HL-60 (cell line): ENCODE results near the gene GUCY1A1.

Experiments
- DNase-seq, 2 experiments: peaks; one replicate each; pipeline ENCODE4 v3.0.0-alpha.2; 2010 to 2020; ENCODE audit warnings: low read depth in 1 of 2, low spot score in 1 of 2
- H3K27ac ChIP-seq: fragments of 250-450 bp; sonication (Bioruptor Pico); replicated peaks from 2 replicates; pipeline ENCODE4 v1.5.1; 2020; ENCODE audit warnings: mild to moderate bottlenecking, moderate library complexity
- H3K27me3 ChIP-seq: fragments of 250-450 bp; sonication (Bioruptor Pico); 2 replicates; pipeline ENCODE4 v1.5.1; 2021; ENCODE audit warnings: mild to moderate bottlenecking, moderate library complexity; ENCODE audit not compliant: insufficient read depth, poor library complexity, severe bottlenecking
- H3K4me3 ChIP-seq: replicated peaks from 2 replicates; pipeline ENCODE4 v1.5.1; 2011; ENCODE audit warnings: mild to moderate bottlenecking, control low read depth, low read length; ENCODE audit not compliant: insufficient read depth
- CTCF ChIP-seq: IDR thresholded peaks from one replicate; pipeline ENCODE4 v1.5.1; 2011; ENCODE audit warnings: low read length, control low read depth, inconsistent platforms; ENCODE audit not compliant: insufficient read depth
- GABPA ChIP-seq: IDR thresholded peaks from 2 replicates; pipeline ENCODE4 v1.6.1; 2012; ENCODE audit warnings: low read depth
- POLR2AphosphoS5 ChIP-seq: IDR thresholded peaks from 2 replicates; pipeline ENCODE4 v1.6.1; 2012; ENCODE audit warnings: low read depth
- SPI1 ChIP-seq: IDR thresholded peaks from 2 replicates; pipeline ENCODE4 v1.6.1; 2012; ENCODE audit warnings: low read depth, mild to moderate bottlenecking, borderline replicate concordance
- TF ChIP-seq, protein P1 (sequence below): IDR thresholded peaks from 2 replicates; pipeline ENCODE4 v1.6.1; 2012; ENCODE audit warnings: low read depth; ENCODE audit not compliant: insufficient replicate concordance

The GUCY1A1 gene

DNA sequence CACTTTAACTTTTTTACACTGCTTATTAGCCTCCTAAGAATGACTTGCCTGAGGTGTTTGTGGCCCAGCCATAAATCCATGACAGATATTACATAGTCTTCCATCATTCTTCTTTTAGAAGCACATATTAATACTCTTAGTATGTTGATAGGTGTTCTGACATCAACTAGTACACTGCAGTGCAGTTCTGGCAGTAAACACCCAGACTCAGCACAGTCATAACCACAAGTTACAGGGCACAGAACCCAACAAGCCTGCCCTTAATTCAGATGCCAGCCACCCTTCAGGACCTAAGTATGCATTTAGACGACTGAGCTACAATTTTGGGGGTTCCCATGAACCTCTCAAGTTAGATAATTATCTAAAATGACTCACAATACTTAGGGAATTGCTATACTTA, 55.7 kb downstream of the GUCY1A1 start:
- no peak for DNase-seq
- H3K27ac ChIP-seq: no peak overlapping the region
- no peak overlapping the region for H3K4me3 ChIP-seq
- H3K27me3 ChIP-seq: no peaks in the 10 kb centered on the region
- TF ChIP-seq SPI1 (no peak), CTCF (no peak), GABPA (no peak), POLR2AphosphoS5 (no peak)

DNA sequence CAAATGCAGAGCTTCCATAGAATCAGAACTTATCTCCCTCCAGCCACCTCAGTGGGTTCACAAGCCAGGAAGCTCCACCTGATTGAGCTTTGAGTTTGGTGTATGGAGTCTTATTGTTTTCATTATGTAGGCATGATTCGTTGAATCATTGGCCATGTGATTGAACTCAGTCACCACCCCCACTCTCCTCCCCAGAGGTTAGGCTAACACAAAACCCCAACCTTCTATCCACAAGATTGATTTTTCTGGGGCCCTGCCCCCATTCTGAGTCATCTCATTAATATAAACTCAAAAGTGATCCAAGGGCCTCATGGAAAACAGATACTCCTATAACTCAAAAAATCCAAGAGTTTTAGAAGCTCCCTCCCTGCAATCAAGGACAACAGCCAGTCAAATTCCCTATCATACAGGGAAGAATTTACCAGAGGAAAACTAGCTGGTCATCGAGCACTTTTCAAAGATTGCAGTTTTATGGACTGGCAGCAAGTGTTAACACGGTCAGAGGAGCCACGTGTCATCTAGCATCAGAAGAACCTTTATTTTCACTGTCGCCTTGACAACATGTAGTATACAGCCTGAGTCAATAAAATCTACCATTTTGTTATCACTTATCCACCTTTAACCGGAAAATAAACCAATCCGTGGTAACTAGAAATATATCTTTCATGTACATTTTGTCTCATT, 56.3 kb downstream of the GUCY1A1 start:
- Histone ChIP-seq H3K27me3 (no peaks in the 10 kb centered on the region), H3K4me3 (no peak overlapping the region), H3K27ac (no peak overlapping the region)
- TF ChIP-seq GABPA: no peak
- DNase-seq: no peak

DNA sequence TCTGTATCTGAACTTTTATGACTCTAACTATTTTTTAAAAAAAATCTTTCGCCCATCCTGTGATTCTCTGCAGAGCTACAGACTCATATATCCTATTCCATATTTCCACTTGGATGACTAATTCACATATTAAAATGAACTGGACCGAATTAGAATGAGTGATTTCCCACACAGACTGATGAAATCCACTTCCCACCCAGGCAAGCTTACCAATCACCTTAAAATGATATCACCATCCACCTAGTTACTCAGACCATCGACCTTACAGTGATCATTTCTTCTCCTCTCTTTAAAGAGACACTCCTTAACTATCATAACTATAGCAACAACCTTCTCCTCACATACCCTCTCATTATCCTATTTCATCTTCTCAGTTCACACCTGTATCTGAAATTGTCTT, 58.1 kb downstream of the GUCY1A1 start:
- no peak for DNase-seq
- Histone ChIP-seq H3K27me3 (no peaks in the 10 kb centered on the region), H3K27ac (no peak overlapping the region), H3K4me3 (no peak overlapping the region)
- no peak for TF ChIP-seq GABPA

DNA sequence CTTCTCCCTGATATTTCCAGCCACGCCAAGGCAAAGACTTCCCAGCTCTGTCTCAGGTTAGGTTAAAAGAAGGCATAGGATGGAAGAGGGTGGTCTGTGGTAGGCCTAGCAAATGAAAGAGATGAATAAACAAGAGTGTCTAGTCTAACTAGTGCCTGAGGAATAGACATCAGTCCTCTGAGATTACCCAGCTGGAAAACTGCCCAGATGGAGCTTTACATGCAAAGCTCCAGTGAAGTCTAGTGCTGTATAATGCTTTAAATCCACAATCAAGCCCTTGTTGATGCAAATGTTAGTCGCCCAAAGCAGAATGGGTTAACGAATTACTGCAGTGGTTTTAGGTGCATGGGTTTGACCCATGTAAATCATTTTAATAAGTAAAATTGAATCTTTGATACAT, 67.4 kb downstream of the GUCY1A1 start:
- Histone ChIP-seq H3K4me3 (no peak overlapping the region), H3K27ac (no peak overlapping the region), H3K27me3 (no peaks in the 10 kb centered on the region)
- no peak for DNase-seq
- TF ChIP-seq GABPA: no peak
- TF ChIP-seq, protein P1, sequence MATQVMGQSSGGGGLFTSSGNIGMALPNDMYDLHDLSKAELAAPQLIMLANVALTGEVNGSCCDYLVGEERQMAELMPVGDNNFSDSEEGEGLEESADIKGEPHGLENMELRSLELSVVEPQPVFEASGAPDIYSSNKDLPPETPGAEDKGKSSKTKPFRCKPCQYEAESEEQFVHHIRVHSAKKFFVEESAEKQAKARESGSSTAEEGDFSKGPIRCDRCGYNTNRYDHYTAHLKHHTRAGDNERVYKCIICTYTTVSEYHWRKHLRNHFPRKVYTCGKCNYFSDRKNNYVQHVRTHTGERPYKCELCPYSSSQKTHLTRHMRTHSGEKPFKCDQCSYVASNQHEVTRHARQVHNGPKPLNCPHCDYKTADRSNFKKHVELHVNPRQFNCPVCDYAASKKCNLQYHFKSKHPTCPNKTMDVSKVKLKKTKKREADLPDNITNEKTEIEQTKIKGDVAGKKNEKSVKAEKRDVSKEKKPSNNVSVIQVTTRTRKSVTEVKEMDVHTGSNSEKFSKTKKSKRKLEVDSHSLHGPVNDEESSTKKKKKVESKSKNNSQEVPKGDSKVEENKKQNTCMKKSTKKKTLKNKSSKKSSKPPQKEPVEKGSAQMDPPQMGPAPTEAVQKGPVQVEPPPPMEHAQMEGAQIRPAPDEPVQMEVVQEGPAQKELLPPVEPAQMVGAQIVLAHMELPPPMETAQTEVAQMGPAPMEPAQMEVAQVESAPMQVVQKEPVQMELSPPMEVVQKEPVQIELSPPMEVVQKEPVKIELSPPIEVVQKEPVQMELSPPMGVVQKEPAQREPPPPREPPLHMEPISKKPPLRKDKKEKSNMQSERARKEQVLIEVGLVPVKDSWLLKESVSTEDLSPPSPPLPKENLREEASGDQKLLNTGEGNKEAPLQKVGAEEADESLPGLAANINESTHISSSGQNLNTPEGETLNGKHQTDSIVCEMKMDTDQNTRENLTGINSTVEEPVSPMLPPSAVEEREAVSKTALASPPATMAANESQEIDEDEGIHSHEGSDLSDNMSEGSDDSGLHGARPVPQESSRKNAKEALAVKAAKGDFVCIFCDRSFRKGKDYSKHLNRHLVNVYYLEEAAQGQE: no peak

- no peak for DNase-seq
- no peak overlapping the region for H3K27ac ChIP-seq
- no peaks in the 10 kb centered on the region for H3K27me3 ChIP-seq
- TF ChIP-seq, protein P1: no peak
- TF ChIP-seq GABPA: no peak
- no peak for TF ChIP-seq SPI1
- TF ChIP-seq POLR2AphosphoS5: no peak
- TF ChIP-seq CTCF: no peak
- no peak overlapping the region for H3K4me3 ChIP-seq
Observed at GRCh38 chr4:155734951-155735350, 68.3 kb downstream of the GUCY1A1 start.
